WERI-Rb-1 (cell line): ENCODE measurements around the gene COMMD7.
"Not testable (repeated sequence)": the region's sequence is repeated elsewhere in the genome, so short reads cannot be mapped to it uniquely, and the experiment has no call there.

ENCODE experiments used
- DNase-seq: peaks from one replicate; pipeline ENCODE4 v3.0.0-alpha.2; 2020
- H3K27ac ChIP-seq: fragments of 250-450 bp; sonication (Bioruptor Pico); 2 replicates; pipeline ENCODE4 v1.5.1; 2020; ENCODE audit warnings: mild to moderate bottlenecking, moderate library complexity
- H3K27me3 ChIP-seq: fragments of 250-450 bp; sonication (Bioruptor Pico); 2 replicates; pipeline ENCODE4 v1.5.1; 2021; ENCODE audit warnings: mild to moderate bottlenecking, low read depth, moderate library complexity; ENCODE audit not compliant: insufficient read depth, severe bottlenecking
- H3K36me3 ChIP-seq: fragments of 250-450 bp; sonication (Bioruptor Pico); 2 replicates; pipeline ENCODE4 v1.5.1; 2020; ENCODE audit warnings: mild to moderate bottlenecking, moderate library complexity
- H3K4me3 ChIP-seq: 2 replicates; pipeline ENCODE4 v1.5.1; 2011; ENCODE audit warnings: low read depth, mild to moderate bottlenecking, control low read depth, low read length
- H3K9me3 ChIP-seq: fragments of 250-450 bp; sonication (Bioruptor Pico); 2 replicates; pipeline ENCODE4 v1.5.1; 2021; ENCODE audit warnings: mild to moderate bottlenecking, moderate library complexity; ENCODE audit not compliant: severe bottlenecking
- TF ChIP-seq, protein P1 (sequence below): IDR thresholded peaks from 2 replicates; pipeline ENCODE4 v1.5.1; 2011; ENCODE audit warnings: low read depth, mild to moderate bottlenecking, control low read depth, inconsistent platforms, low read length

Gene COMMD7

DNA sequence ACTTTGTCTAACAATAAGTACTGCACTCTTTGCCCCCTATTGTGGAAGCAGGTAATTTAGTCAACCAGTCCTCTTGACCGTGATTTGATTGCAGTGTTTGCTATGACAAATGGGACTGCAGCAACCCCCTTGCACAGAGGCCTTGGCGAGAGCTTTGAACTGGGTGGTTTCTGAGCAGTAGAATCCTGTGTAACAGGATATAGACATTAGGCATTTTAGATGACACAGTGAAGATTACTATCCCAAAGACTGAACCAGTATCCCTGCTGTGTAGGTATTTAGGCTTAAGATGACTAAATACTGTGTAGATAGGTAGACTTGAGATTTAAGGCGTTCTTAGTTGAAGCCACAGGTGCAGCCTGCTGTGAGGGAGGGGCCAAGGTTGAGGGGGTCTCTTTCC lies 28.8 kb upstream of the COMMD7 start:
- DNase-seq: no peak
- no peak overlapping the region for H3K27ac ChIP-seq
- no peaks in the 10 kb centered on the region for H3K36me3 ChIP-seq
- no peaks in the 10 kb centered on the region for H3K27me3 ChIP-seq
- TF ChIP-seq, protein P1, sequence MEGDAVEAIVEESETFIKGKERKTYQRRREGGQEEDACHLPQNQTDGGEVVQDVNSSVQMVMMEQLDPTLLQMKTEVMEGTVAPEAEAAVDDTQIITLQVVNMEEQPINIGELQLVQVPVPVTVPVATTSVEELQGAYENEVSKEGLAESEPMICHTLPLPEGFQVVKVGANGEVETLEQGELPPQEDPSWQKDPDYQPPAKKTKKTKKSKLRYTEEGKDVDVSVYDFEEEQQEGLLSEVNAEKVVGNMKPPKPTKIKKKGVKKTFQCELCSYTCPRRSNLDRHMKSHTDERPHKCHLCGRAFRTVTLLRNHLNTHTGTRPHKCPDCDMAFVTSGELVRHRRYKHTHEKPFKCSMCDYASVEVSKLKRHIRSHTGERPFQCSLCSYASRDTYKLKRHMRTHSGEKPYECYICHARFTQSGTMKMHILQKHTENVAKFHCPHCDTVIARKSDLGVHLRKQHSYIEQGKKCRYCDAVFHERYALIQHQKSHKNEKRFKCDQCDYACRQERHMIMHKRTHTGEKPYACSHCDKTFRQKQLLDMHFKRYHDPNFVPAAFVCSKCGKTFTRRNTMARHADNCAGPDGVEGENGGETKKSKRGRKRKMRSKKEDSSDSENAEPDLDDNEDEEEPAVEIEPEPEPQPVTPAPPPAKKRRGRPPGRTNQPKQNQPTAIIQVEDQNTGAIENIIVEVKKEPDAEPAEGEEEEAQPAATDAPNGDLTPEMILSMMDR: no peak
- no peaks in the 10 kb centered on the region for H3K9me3 ChIP-seq
- H3K4me3 ChIP-seq: no peak overlapping the region

DNA sequence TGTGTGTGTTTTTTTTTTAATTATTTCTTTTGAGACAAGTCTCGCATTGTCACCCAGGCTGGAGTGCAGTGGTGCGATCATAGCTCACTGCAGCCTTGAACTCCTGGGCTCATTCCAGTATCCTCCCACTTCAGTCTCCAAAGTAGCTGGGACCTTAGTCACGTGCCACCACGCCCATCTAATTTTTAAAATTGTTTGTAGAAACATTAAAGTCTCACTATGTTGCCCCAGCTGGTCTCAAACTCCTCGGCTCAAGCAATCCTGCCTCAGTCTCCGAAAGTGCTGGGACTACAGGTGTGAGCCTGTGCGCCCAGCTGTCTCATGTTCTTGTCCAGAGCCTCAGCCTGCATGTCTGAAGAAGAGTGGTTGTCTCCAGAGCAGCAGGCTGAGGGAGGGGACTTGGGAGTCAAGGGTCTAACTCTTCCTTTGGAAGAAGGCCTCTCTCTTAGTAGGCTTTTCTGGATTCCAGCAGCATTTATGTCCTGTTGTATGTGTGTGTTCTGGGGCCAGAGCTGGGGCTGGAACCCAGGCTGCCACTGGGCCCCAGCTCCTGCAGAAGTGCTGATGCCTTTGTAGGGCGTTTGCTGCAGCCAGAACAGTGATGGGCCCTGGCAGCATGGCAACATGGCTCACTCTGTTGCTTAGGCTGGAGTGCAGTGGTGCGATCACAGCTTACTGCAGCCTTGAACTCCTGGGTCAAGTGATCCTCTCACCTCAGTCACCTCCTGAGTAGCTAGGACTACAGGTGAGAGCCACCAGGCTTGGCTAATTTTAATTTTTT lies 24.3 kb upstream of the COMMD7 start:
- H3K27me3 ChIP-seq: no peaks in the 10 kb centered on the region
- DNase-seq: no peak
- H3K4me3 ChIP-seq: no peak overlapping the region
- H3K9me3 ChIP-seq: no peaks in the 10 kb centered on the region
- H3K36me3 ChIP-seq: no peaks in the 10 kb centered on the region
- TF ChIP-seq, protein P1: no peak
- H3K27ac ChIP-seq: no peak overlapping the region

DNA sequence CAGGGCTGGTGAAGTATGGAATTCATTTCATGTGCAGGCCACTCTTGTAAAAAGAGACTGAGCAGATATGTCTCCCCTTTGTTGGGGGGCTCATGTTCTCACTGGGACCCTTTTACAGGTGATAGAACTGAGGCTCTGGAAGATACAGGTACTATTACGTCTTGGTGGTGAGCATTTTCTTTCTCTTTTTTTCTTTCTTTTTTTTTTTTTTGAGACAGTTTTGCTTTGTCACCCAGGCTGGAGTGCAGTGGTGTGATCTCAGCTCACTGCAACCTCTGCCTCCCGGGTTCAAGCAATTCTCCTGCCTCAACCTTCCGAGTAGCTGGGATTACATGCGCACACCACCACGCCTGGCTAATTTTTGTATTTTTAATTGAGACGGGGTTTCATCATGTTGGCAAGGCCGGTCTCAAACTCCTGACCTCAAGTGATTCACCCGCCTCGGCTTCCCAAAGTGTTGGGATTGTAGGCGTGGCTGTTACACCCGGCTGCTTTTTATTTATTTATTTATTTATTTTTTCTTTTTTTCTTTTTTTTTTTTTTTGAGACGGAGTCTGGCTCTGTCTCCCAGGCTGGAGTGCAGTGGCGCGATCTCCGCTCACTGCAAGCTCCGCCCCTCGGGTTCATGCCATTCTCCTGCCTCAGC lies 22.1 kb upstream of the COMMD7 start:
- H3K9me3 ChIP-seq, DNase-seq, H3K27me3 ChIP-seq, H3K27ac ChIP-seq, H3K36me3 ChIP-seq, H3K4me3 ChIP-seq: not testable (repeated sequence)

DNA sequence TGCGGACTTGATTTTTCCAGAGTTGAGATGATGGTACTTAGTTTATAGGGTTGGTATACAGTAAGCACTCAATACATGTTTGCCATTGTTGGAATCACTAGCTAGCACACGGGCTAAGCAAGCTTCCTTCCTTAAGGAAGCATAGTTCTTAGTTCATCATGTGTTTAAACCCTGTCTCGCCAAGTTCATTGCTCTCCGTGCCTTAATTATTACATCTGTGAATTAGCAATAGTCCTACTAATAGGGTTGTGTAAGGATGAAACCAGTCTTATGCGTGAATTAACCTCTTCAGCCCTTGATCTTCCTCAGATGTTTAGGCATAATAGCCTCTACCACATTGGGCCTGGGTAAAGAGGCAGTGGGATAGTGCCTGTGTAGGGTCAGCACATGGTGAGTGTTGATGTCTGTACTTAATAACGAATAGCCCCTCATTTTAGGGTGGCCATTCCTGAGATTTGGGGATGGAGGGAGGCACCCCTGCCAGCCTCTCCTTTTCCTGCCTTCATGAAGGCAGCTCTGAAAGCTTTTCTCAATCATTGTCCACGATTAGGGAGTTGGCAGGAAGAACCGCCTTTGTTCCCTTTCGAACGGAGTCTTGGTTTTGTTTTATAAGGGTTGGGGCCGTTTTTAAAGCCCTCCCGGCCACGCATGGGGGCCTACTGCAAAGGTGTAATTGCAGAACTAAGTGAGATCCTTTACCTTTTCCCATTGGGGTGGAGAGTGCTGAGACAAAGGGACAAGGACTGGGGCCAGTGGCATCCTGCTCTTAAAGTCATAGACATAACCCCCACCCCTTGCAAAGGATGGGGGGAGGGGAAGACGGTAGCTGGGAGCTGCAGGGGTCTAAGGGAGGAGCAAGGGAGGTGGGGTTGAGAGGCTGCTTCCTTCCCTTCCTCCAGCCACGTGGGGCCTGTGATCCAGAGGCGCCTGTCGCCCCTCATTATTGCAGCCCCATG lies 21.0 kb upstream of the COMMD7 start:
- Histone ChIP-seq H3K4me3 (no peak overlapping the region), H3K27me3 (no peaks in the 10 kb centered on the region), H3K9me3 (no peaks in the 10 kb centered on the region), H3K36me3 (no peaks in the 10 kb centered on the region), H3K27ac (no peak overlapping the region)
- DNase-seq: no peak
- TF ChIP-seq, protein P1: no peak

DNA sequence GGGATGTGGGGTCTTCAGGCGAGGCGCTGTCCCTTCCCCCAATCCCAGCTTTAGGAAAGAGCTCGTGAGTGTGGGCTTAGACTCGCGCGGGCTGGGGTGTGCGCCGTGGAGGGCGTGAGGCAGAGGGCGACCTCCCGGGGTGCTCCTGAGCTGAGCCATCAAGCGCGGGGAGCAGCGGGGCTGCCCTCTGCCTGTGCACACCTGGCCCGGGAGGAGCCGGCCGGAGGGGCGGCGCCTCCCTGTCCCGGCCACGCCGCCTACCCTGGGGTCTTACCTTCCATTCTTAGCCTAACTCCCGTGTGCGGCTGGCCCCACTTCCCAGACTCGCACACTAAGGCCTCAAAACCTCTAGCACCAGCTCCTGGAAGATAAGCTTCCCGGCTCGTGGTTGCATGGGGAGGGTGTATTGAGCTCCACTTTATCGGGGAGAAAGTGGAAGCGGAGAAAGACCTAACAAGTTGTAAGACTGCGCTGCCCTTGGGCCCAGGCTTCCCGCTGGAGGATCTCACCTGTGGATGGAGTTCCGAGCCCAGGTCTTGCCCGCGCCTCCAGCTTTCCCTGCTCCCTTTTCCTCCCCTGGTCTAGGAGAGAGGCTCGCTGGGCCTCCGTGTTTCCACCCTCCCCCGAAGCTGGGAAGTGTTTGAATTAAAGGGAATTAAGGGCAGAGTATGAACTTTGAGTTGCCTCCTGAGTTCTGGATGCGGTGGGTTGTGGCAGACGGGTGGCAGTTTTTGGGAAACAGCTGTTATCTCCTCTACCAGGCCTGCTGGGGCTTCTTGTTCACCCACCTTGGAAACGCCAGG lies 20.1 kb upstream of the COMMD7 start:
- H3K27ac ChIP-seq: peak overlapping the region; percentile 70
- DNase-seq: peak; percentile 22
- no peaks in the 10 kb centered on the region for H3K27me3 ChIP-seq
- H3K9me3 ChIP-seq: no peaks in the 10 kb centered on the region
- no peaks in the 10 kb centered on the region for H3K36me3 ChIP-seq
- TF ChIP-seq, protein P1: no peak
- peak overlapping the region; percentile 85 for H3K4me3 ChIP-seq
